SK-N-SH (cell line): ENCODE measurements around the gene RPS17. TPM values are rescaled to one million over a fixed set of nuclear protein-coding genes. Genes with fewer than 3 reads are reported as not detected.

ENCODE experiments used
- CTCF ChIA-PET: fragments of 300-600, 350-600 bp; formaldehyde crosslinking; extraction: SDS; loops from one replicate; lab custom pipeline; 2021; lab: Yijun Ruan, JAX
- POLR2A ChIA-PET: fragments of 350-600 bp; sonication (Branson Sonifier 250); formaldehyde crosslinking; extraction: SDS; loops from one replicate; lab custom pipeline; 2020; ENCODE audit warnings: antibody characterized with exemption, inconsistent platforms; lab: Yijun Ruan, JAX
- DNase-seq: peaks from one replicate; pipeline ENCODE4 v3.0.0; 2012
- H2AFZ ChIP-seq: fragments of 200-600 bp; sonication (generic); 2 replicates; pipeline ENCODE4 v1.8.1; 2016; ENCODE audit warnings: antibody characterized with exemption, mild to moderate bottlenecking, low read depth
- H3F3A ChIP-seq: fragments of 200-600 bp; sonication (generic); replicated peaks from 2 replicates; pipeline ENCODE3; 2016; ENCODE audit warnings: antibody characterized with exemption, mild to moderate bottlenecking; ENCODE audit not compliant: insufficient read depth
- H3K27ac ChIP-seq, 2 experiments: fragments of 200-500 bp in 1 of 2; fragments of 200-600 bp in 1 of 2; sonication (Bioruptor generic) in 1 of 2; sonication (generic), shearing (Covaris generic) in 1 of 2; 2 replicates each; pipeline versions ENCODE4 v1.5.1 to v1.6.1; 2014 to 2016; ENCODE audit warnings: low read depth in 2 of 2, inconsistent platforms in 1 of 2, low read length in 1 of 2, mild to moderate bottlenecking in 1 of 2, mixed read lengths in 1 of 2
- H3K27me3 ChIP-seq: fragments of 200-600 bp; sonication (generic), shearing (Covaris generic); 2 replicates; pipeline ENCODE4 v1.6.1; 2016; ENCODE audit warnings: mixed run types; ENCODE audit not compliant: insufficient read depth
- H3K36me3 ChIP-seq, 2 experiments: fragments of 200-500 bp in 1 of 2; fragments of 200-600 bp in 1 of 2; sonication (Bioruptor generic) in 1 of 2; sonication (generic) in 1 of 2; replicated peaks in 1 of 2; 2 replicates each; pipeline versions ENCODE3 to v1.5.1; 2014 to 2016; ENCODE audit warnings: low read length in 1 of 2, mild to moderate bottlenecking in 1 of 2; ENCODE audit not compliant: insufficient read depth in 2 of 2, control insufficient read depth in 1 of 2
- H3K4me1 ChIP-seq, 2 experiments: fragments of 200-500 bp in 1 of 2; fragments of 200-600 bp in 1 of 2; sonication (Bioruptor generic) in 1 of 2; sonication (generic), shearing (Covaris generic) in 1 of 2; 2 replicates each; pipeline versions ENCODE4 v1.5.1 to v1.6.1; 2014 to 2016; ENCODE audit warnings: low read depth in 1 of 2, low read length in 1 of 2, mixed run types in 1 of 2; ENCODE audit not compliant: insufficient read depth in 2 of 2, control insufficient read depth in 1 of 2
- H3K4me2 ChIP-seq: fragments of 200-600 bp; sonication (generic), shearing (Covaris generic); 2 replicates; pipeline ENCODE4 v1.6.1; 2017; ENCODE audit warnings: mixed run types
- H3K4me3 ChIP-seq, 2 experiments: fragments of 200-500 bp in 1 of 2; fragments of 200-600 bp in 1 of 2; sonication (Bioruptor generic) in 1 of 2; sonication (generic), shearing (Covaris generic) in 1 of 2; 2 replicates each; pipeline versions ENCODE4 v1.5.1 to v1.8.1; 2014 to 2016; ENCODE audit warnings: low read depth in 2 of 2, inconsistent platforms in 1 of 2, low read length in 1 of 2, mild to moderate bottlenecking in 1 of 2, mixed read lengths in 1 of 2, moderate library complexity in 1 of 2
- H3K79me2 ChIP-seq: fragments of 200-600 bp; sonication (generic); 2 replicates; pipeline ENCODE4 v1.8.1; 2017; ENCODE audit warnings: mild to moderate bottlenecking; ENCODE audit not compliant: insufficient read depth
- H3K9ac ChIP-seq: fragments of 200-600 bp; sonication (generic); 2 replicates; pipeline ENCODE4 v1.6.1; 2017; ENCODE audit warnings: mixed run types
- H3K9me2 ChIP-seq: fragments of 200-600 bp; sonication (generic); 2 replicates; pipeline ENCODE4 v1.6.1; 2017; ENCODE audit warnings: mixed run types
- H3K9me3 ChIP-seq: fragments of 200-600 bp; sonication (generic); 2 replicates; pipeline ENCODE4 v1.6.1; 2017; ENCODE audit warnings: mixed run types, mild to moderate bottlenecking, moderate library complexity
- H4K20me1 ChIP-seq: fragments of 200-600 bp; sonication (generic); 2 replicates; pipeline ENCODE4 v1.6.1; 2017; ENCODE audit warnings: mild to moderate bottlenecking, mixed run types; ENCODE audit not compliant: insufficient read depth
- CHD2 ChIP-seq: fragments of 150-350 bp; IDR thresholded peaks from 2 replicates; pipeline ENCODE4 v1.6.1; 2018; ENCODE audit warnings: low read length; ENCODE audit not compliant: partially characterized antibody
- EZH2phosphoT487 ChIP-seq: fragments of 200-600 bp; sonication (generic); IDR thresholded peaks from 2 replicates; pipeline ENCODE4 v1.6.1; 2017; ENCODE audit warnings: low read depth, mixed run types, mild to moderate bottlenecking, antibody characterized with exemption, moderate library complexity, borderline replicate concordance
- FOXJ3 ChIP-seq: sonication (generic); formaldehyde crosslinking; IDR thresholded peaks from 2 replicates; pipeline ENCODE4 v1.5.1; 2020; ENCODE audit warnings: mild to moderate bottlenecking, missing genetic modification reagents
- IRF3 ChIP-seq: fragments of 150-350 bp; IDR thresholded peaks from 2 replicates; pipeline ENCODE4 v1.6.1; 2016; ENCODE audit warnings: mild to moderate bottlenecking, low read depth, low read length
- NFIC ChIP-seq: IDR thresholded peaks from 2 replicates; pipeline ENCODE4 v1.4.0; 2012; ENCODE audit warnings: borderline replicate concordance
- POLR2AphosphoS5 ChIP-seq: IDR thresholded peaks from 2 replicates; pipeline ENCODE4 v1.6.1; 2012; ENCODE audit warnings: low read depth, low read length
- REST ChIP-seq: IDR thresholded peaks from 2 replicates; pipeline ENCODE4 v1.6.1; 2012; ENCODE audit warnings: mild to moderate bottlenecking, low read depth, low read length, moderate library complexity
- TAF1 ChIP-seq: IDR thresholded peaks from 2 replicates; pipeline ENCODE4 v1.6.1; 2012; ENCODE audit warnings: low read depth, mild to moderate bottlenecking, low read length, moderate library complexity, borderline replicate concordance
- TEAD4 ChIP-seq: IDR thresholded peaks from 2 replicates; pipeline ENCODE4 v1.4.0; 2012; ENCODE audit warnings: mild to moderate bottlenecking, borderline replicate concordance; ENCODE audit not compliant: insufficient read depth
- USF1 ChIP-seq: IDR thresholded peaks from 2 replicates; pipeline ENCODE4 v1.4.0; 2012; ENCODE audit warnings: low read depth, borderline replicate concordance
- USF2 ChIP-seq: fragments of 150-350 bp; IDR thresholded peaks from 2 replicates; pipeline ENCODE4 v1.6.1; 2017; ENCODE audit warnings: antibody characterized with exemption, low read length, low read depth, borderline replicate concordance
- WGBS: methylation state at CpG from one replicate; pipeline ENCODE4 v1.1.6; 2017; ENCODE audit warnings: low lambda C conversion rate; 5-methylcytosine and 5-hydroxymethylcytosine counted together
- polyA plus RNA-seq, 3 experiments: library from polyadenylated mRNA; depleted of rRNA; stranded (reverse); fragments of >200 nt; gene quantifications; 2 replicates each; pipeline ENCODE4 v1.2.3, GENCODE V29; 2012

The RPS17 gene
- polyA plus RNA-seq, 1 of the 3 experiments (the other 2 are of a cell fraction), result 9,168 TPM

GRCh38 chr15:82538961-82539690 is 1.1 kb downstream of the RPS17 start:
- POLR2A ChIA-PET, result interaction anchor here (1.2 to 4.1 kb wide), 6 partner anchors 8 to 492 kb away, joined by 3 to 35 read pairs (median 13); no protein-coding TSS in a partner anchor
- CTCF ChIA-PET, result interaction anchor here (0.6 to 3.0 kb wide), 13 partner anchors 8 to 472 kb away, joined by 3 to 30 read pairs (median 7); partner anchors contain the start of genes AP3B2 and C15orf40

GRCh38 chr15:82537351-82537908 is 2.8 kb downstream of the RPS17 start:
- H3K9me2 ChIP-seq, result no peaks in the 10 kb centered on the region
- peaks cover 30 to 47% of the 10 kb centered on the region in 2 experiments for H3K36me3 ChIP-seq
- no peaks in the 10 kb centered on the region for H3K27me3 ChIP-seq
- peak overlapping the region in 1 of 2 experiments; percentile 11; a peak in 1 of 4 replicates for H3K4me3 ChIP-seq
- H3K9ac ChIP-seq, result 0 out of 2 replicates have a peak overlapping the region, but pooled peaks have one; percentile 7
- peaks cover 8 to 19% of the 10 kb centered on the region in 2 experiments for H3K4me1 ChIP-seq
- 85% methylated on average over 4 of the region's 4 CpGs for WGBS
- POLR2A ChIA-PET, result interaction anchor here (4.1 kb wide), 1 partner anchor 213 kb away, joined by 35 read pairs; no protein-coding TSS in a partner anchor
- peaks cover 49% of the 10 kb centered on the region for H4K20me1 ChIP-seq
- TF ChIP-seq IRF3, result no peak
- no peak for TF ChIP-seq NFIC
- no peak for TF ChIP-seq USF1
- no peak for TF ChIP-seq FOXJ3 (CRISPR knock-in tag)
- no peak for TF ChIP-seq TAF1
- no peak for TF ChIP-seq USF2
- no peak for TF ChIP-seq CHD2
- TF ChIP-seq POLR2AphosphoS5, result no peak
- no peak for TF ChIP-seq REST
- TF ChIP-seq TEAD4, result no peak
- no peak overlapping the region for H3K27ac ChIP-seq
- CTCF ChIA-PET, result interaction anchor here (1.5 to 1.6 kb wide), 2 partner anchors 108 to 1127 kb away, joined by 3 to 4 read pairs; no protein-coding TSS in a partner anchor
- peaks cover 44% of the 10 kb centered on the region for H3K79me2 ChIP-seq
- H3K9me3 ChIP-seq, result no peaks in the 10 kb centered on the region
- H3K4me2 ChIP-seq, result peak overlapping the region; percentile 100; the same call in 1 of the 2 replicates
- DNase-seq, result no peak
- H2AFZ ChIP-seq, result no peak overlapping the region
- H3F3A ChIP-seq, result peaks cover 51% of the 10 kb centered on the region

More at GRCh38 chr15:82538961-82539690, 1.1 kb downstream of the RPS17 start:
- peak; percentile 30 for DNase-seq
- H3K79me2 ChIP-seq, result peaks cover 44% of the 10 kb centered on the region
- H3K4me2 ChIP-seq, result peak overlapping the region; percentile 100
- H3K9ac ChIP-seq, result peak overlapping the region; percentile 100
- H3K9me3 ChIP-seq, result no peaks in the 10 kb centered on the region
- H3K27ac ChIP-seq, result peak overlapping the region; percentile 78 to 88; a peak in 3 of 4 replicates
- peaks cover 45% of the 10 kb centered on the region for H4K20me1 ChIP-seq
- H3K36me3 ChIP-seq, result peaks cover 30 to 44% of the 10 kb centered on the region in 2 experiments
- peak overlapping the region; percentile 72 to 100 for H3K4me3 ChIP-seq
- TF ChIP-seq USF2, result no peak
- no peak for TF ChIP-seq POLR2AphosphoS5
- no peak for TF ChIP-seq EZH2phosphoT487
- no peak for TF ChIP-seq NFIC
- H3K4me1 ChIP-seq, result peaks cover 8 to 19% of the 10 kb centered on the region in 2 experiments
- 6% methylated on average over 28 of the region's 28 CpGs for WGBS
- peaks cover 48% of the 10 kb centered on the region for H3F3A ChIP-seq
- H3K27me3 ChIP-seq, result no peaks in the 10 kb centered on the region
- no peaks in the 10 kb centered on the region for H3K9me2 ChIP-seq
- H2AFZ ChIP-seq, result no peak overlapping the region
